ENCODE results near the gene SMIM10L2A.
"Not testable (repeated sequence)": the region's sequence is repeated elsewhere in the genome, so short reads cannot be mapped to it uniquely, and the experiment has no call there.

The SMIM10L2A gene

GRCh38 chrX:135421932-135422809, at the start of gene SMIM10L2A:
TSS of gene SMIM10L2A (plus strand) at chrX:135421944. CDS start at chrX:135422132, 188 bp downstream.
- in situ Hi-C loops (cut with MboI; ENCODE audit: low sequenced_read_pairs): no loop called here

DNA sequence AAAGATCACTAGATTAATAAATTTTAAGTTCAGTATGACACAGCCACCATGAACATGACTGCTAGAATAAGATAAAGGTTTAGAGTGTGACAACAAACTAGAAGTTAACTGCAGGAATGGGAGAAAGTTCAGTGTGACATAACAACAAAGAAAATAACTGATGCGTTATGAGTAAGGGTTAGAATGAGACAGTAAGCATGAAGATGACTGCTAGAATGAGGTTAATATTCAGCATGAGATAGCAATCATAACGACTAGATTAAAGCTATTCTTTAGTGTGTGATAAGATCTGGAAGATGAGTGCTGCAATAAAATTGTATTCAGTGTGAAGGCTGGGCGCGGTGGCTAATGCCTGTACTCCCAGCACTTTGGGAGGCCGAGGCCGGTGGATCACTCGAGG, 48.4 kb upstream of the SMIM10L2A start:
- in situ Hi-C loops (cut with MboI; ENCODE audit: low sequenced_read_pairs): no loop called here

DNA sequence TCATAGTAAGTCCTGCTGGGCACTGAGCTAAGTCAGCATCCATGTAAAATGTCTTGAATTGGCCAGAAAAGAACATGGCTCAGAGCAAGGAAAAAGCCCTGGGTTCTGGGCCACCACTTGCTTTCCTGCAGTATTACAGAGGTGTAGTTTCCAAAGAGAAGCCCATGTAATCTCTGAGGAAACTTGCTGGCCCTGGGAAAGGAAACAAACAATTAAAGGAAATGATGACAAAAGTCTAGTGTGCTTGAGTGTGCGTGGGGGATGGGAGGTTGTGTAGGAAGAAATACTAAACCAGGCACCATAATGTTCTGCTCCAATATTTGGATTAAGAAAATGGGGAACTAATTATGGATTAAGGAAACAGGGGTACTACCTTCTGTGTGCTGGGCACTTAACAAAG, 39.5 kb upstream of the SMIM10L2A start:
- in situ Hi-C loops (cut with MboI; ENCODE audit: low sequenced_read_pairs): no loop called here

DNA sequence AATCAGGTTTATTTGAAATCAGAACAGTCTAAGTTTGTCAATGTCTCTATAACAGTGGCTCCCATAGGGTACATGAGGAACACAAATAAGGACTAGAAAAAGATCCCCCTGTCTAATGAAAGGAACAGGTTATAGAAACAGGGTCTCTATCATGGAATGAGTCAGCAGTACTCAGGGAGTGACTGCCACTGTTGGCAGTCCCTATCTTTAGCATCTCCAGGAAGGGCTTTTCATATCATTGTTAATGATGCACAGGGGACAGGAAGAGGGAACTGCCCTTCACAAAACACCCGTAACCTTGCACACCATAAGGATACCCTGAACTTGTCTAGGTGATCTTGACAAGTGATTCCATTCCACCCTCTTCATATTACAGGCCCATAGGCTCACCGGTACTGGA, 38.5 kb upstream of the SMIM10L2A start:
- in situ Hi-C loops (cut with MboI; ENCODE audit: low sequenced_read_pairs): no loop called here

- in situ Hi-C loops (cut with MboI; ENCODE audit: low sequenced_read_pairs): no loop called here
Measured at GRCh38 chrX:135384161-135384836, 37.4 kb upstream of the SMIM10L2A start.

GRCh38 chrX:135388841-135389240, 32.9 kb upstream of the SMIM10L2A start:
- in situ Hi-C loops (cut with MboI; ENCODE audit: low sequenced_read_pairs): no loop called here

DNA sequence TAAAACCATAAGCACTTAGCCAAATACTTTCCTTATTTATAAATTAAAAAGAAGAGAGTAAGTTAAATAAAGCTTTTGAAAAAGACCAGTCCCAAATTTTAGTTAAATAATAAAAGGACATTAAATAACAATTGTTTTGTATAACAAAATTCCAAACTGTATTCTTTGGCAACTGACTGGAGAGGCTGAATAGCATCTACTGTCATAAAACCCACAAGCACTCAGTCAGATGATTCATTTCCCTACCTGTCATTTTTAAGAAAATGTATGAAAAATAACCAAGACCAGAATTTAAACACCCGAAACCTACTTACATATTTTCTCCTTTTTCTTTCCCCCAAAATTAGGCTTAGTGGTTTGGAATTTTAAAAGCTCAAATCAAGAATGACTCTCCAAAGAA, 32.5 kb upstream of the SMIM10L2A start:
- in situ Hi-C loops (cut with MboI; ENCODE audit: low sequenced_read_pairs): no loop called here

GRCh38 chrX:135389717-135390116, 32.0 kb upstream of the SMIM10L2A start:
- in situ Hi-C loops (cut with MboI; ENCODE audit: low sequenced_read_pairs): no loop called here

GRCh38 chrX:135391734-135392133, 30.0 kb upstream of the SMIM10L2A start:
- in situ Hi-C loops (cut with MboI; ENCODE audit: low sequenced_read_pairs): no loop called here

DNA sequence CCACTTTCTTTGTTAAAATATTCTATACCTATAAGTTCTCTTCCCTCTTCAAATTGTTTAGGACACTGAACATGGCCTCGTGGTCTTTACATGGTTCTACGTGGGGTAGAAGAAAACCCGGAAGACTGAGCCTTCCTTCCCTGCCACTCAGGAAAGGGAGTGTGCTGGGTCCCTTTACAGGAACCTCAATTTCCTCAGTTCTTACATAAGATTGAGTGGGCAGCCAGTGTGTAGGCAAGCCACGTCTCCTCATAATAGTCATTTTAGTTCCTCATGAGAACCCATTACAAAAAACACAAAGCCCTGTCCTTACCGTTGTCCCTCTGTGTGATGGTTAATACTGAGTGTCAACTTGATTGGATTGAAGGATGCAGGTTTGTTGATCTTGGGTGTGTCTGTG, 28.7 kb upstream of the SMIM10L2A start:
- in situ Hi-C loops (cut with MboI; ENCODE audit: low sequenced_read_pairs): no loop called here

DNA sequence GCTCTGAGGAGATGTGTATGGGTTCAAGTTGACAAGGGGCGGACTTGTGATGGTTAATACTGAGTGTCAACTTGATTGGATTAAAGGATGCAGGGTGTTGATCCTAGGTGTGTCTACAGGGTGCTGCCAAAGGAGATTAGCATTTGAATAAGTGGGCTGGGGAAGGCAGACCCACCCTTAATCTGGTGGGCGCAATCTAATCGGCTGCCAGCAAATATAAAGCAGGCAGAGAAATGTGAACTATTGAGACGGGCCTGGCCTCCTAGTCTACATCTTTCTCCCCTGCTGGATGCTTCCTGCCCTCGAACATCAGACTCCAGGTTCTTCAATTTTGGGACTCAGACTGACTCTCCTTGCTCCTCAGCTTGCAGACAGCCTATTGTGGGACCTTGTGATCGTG, 26.7 kb upstream of the SMIM10L2A start:
- in situ Hi-C loops (cut with MboI; ENCODE audit: low sequenced_read_pairs): no loop called here

DNA sequence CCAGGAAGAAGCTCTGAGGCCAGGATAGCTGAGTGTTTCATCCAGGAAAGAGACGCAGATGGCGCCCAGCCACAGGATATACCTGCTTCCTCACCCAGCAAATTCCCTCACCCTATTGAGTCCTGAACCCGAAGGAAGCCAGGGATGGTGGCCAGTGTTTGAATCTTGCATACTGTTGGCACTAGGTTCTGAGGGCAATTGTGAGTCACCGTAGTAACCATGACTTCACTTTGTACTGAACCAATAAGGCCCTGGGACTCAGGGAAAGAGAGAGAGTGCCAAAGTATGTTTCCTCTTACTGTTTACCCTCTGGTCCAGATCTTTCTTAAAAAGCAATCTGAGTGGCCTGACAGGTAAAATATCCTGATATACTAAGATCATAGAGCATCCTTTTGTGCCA, 25.6 kb upstream of the SMIM10L2A start:
- in situ Hi-C loops (cut with MboI; ENCODE audit: low sequenced_read_pairs): no loop called here

- in situ Hi-C loops (cut with MboI; ENCODE audit: low sequenced_read_pairs): no loop called here
Measured at GRCh38 chrX:135396566-135396965, 25.2 kb upstream of the SMIM10L2A start.

DNA sequence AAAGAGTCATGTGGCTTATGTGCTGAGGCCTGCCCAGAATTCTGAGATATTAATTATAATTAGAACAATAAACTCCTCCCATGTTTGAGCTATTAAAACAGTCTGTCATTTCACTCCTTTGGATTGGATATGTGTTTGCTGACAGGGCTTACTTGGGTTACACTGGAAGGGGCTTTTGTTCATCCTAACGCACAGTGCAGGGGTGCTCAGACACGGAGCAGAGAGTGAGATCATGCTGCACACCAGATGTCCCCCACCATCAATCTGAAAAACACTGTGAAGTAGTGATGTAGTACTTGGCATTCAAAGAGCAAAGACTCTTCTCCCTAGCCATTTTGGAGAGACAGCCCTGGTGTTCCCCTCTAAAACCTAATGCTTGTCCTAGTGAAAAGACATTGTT, 24.1 kb upstream of the SMIM10L2A start:
- in situ Hi-C loops (cut with MboI; ENCODE audit: low sequenced_read_pairs): no loop called here

GRCh38 chrX:135403374-135403773, 18.4 kb upstream of the SMIM10L2A start:
- in situ Hi-C loops (cut with MboI; ENCODE audit: low sequenced_read_pairs): no loop called here

- in situ Hi-C loops (cut with MboI; ENCODE audit: low sequenced_read_pairs): not testable (repeated sequence)
Measured at GRCh38 chrX:135406428-135406827, 15.3 kb upstream of the SMIM10L2A start.

GRCh38 chrX:135408794-135409193, 12.9 kb upstream of the SMIM10L2A start:
- in situ Hi-C loops (cut with MboI; ENCODE audit: low sequenced_read_pairs): no loop called here

DNA sequence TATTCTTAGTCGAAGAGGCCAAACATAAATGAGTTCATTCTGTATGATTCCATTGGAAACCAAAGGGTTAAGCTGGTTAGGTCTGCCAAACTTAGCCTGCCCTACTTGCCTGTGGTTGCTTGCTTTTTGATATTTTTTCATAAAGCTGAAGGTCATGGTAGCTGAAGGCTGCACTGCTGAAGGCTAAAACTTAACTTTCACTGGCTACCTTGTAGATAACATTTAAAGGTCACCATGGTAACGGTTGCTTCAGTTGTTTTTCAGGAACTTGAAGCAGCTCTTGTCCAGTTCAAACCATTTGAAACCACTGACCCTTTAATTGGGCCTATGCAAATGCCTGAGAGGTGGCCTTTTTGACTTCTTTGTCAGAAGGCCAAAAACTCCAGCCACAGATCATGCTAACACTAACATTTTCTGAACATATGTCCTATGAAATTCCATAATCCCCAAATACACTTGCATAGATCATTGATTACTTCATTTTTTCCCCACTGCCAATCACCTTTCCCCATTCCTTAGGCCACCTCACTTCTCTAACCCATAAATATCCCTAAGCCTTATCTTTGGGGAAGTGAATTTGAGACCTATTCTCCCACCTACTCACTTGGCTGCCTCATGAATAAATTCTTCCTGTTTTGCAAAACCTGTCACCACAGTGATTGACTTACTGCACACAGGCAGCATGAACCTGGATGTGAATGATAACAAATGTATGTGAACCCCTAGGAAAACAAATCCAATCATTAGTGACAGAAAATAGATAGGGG, 10.7 kb upstream of the SMIM10L2A start:
- in situ Hi-C loops (cut with MboI; ENCODE audit: low sequenced_read_pairs): no loop called here

GRCh38 chrX:135411893-135412292, 9.9 kb upstream of the SMIM10L2A start:
- in situ Hi-C loops (cut with MboI; ENCODE audit: low sequenced_read_pairs): no loop called here

DNA sequence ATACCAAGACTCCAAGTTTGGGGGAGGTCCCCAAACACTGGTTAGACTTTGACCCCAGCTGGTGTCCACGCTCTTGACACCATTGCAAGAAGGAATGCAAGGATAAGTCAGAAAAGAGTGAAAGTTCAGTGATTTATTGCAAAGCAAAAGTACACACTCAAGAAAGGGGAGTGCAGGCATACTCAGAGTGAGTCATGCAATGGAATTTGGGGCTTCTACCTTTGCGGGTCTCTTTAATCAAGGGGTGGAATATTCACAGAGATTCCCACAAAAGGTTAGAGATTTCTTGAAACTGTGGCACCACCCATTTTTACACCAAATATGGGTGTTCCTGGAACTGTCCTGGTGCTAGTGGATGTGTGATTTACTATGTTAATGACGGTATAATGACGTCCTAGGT, 5.2 kb upstream of the SMIM10L2A start:
- in situ Hi-C loops (cut with MboI; ENCODE audit: low sequenced_read_pairs): no loop called here

DNA sequence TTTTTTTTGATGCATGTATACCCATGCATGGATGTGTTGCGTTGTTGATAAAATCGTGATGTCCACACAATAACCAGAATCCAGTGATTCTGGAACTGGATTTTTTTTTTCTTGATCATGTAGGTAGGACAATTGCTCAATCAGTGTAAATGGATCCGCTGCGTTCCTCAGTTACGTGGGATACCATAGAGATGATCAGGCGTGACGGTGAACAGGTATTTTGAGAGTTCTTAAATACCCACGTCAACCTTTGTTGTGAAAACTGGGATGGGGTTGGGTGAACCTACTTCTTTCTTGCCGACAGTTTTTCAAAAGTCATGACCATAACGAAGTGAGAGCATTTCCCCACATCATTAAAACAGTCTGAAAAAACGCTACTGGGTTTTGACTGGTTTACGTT, 913 bp upstream of the SMIM10L2A start:
- in situ Hi-C loops (cut with MboI; ENCODE audit: low sequenced_read_pairs): no loop called here

- in situ Hi-C loops (cut with MboI; ENCODE audit: low sequenced_read_pairs): no loop called here
Measured at GRCh38 chrX:135421537-135421931, 210 bp upstream of the SMIM10L2A start.

All from HL-60/S4 (cell line).